ENCODE data around the gene CSNK1E.
A peak's percentile ranks its signal among the peaks of the same experiment; 100 is the strongest.

CSNK1E gene

DNA sequence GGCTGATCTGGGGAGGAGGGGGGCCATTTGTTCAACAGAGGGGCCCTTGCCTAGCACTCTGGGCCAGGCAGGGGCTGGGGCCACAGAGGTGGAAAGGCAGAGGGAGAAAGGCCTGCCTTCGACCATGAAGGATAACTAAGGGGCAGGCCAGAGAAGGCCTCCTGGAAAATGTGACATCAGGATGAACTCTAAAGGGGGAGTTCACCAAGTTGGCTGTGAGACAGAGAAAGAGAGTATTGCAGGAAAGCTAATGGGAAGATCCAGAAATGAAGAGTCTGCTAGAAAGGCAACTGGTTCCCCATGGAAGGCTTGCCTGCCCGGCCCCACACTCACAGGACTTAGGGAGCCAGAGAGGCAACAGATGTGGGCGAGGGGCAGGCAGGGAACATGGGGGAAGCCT is 16.3 kb downstream of the CSNK1E start:
- no peaks in the 10 kb centered on the region for H3K9me3 Mint-ChIP-seq
- peaks cover 24% of the 10 kb centered on the region for H3K4me1 Mint-ChIP-seq
- ATAC-seq (no peak), DNase-seq (no peak)
- H3K27me3 Mint-ChIP-seq: no peaks in the 10 kb centered on the region
- H3K4me3 Mint-ChIP-seq: no peak overlapping the region
- H3K27ac Mint-ChIP-seq: no peak overlapping the region

- peak overlapping the region in 1 of 2 donors; percentile 59 for H3K27ac Mint-ChIP-seq
- peaks cover 18% of the 10 kb centered on the region for H3K4me1 Mint-ChIP-seq
- DNase-seq (no peak), ATAC-seq (no peak)
- no peak overlapping the region for H3K4me3 Mint-ChIP-seq
- H3K27me3 Mint-ChIP-seq: no peaks in the 10 kb centered on the region
- no peaks in the 10 kb centered on the region for H3K9me3 Mint-ChIP-seq
These were observed 16.9 kb downstream of the CSNK1E start for GRCh38 chr22:38300197-38300945.

- DNase-seq (no peak), ATAC-seq (no peak)
- H3K4me3 Mint-ChIP-seq: no peak overlapping the region
- no peaks in the 10 kb centered on the region for H3K27me3 Mint-ChIP-seq
- no peaks in the 10 kb centered on the region for H3K9me3 Mint-ChIP-seq
- H3K27ac Mint-ChIP-seq: no peak overlapping the region
- H3K4me1 Mint-ChIP-seq: peaks cover 12% of the 10 kb centered on the region
These were observed 17.5 kb downstream of the CSNK1E start for GRCh38 chr22:38299770-38300102.

- H3K27me3 Mint-ChIP-seq: no peaks in the 10 kb centered on the region
- H3K27ac Mint-ChIP-seq: peak overlapping the region in 1 of 2 donors; percentile 28
- no peak overlapping the region for H3K4me3 Mint-ChIP-seq
- peak; percentile 72 for ATAC-seq
- no peaks in the 10 kb centered on the region for H3K9me3 Mint-ChIP-seq
- peak; percentile 38 to 43 for DNase-seq
- no peaks in the 10 kb centered on the region for H3K4me1 Mint-ChIP-seq
These were observed 18.8 kb downstream of the CSNK1E start for GRCh38 chr22:38298312-38299005.

DNA sequence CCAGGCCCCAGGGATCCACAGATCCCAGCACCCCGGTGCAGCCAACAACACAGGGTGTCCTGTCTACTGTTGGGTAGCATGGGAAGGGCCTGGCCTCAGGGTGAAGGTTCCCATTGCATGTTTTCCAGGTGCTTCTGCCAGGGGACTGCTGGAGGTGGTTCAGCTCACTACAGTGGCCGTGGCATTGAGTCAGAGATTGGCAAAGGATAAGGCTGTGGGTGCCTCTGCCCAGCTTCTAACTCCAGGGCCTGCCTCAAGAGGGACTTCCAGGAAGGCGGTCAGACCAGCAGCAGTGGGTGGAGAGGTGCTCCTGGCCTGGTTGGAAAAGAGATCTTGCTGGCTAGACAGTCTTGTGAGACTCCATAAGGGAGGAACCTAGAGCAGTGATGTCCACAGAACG is 20.9 kb downstream of the CSNK1E start:
- Mint-ChIP-seq H3K9me3 (no peaks in the 10 kb centered on the region), H3K27me3 (no peaks in the 10 kb centered on the region), H3K4me3 (no peak overlapping the region), H3K27ac (no peak overlapping the region), H3K4me1 (no peaks in the 10 kb centered on the region)
- ATAC-seq (no peak), DNase-seq (no peak)

DNA sequence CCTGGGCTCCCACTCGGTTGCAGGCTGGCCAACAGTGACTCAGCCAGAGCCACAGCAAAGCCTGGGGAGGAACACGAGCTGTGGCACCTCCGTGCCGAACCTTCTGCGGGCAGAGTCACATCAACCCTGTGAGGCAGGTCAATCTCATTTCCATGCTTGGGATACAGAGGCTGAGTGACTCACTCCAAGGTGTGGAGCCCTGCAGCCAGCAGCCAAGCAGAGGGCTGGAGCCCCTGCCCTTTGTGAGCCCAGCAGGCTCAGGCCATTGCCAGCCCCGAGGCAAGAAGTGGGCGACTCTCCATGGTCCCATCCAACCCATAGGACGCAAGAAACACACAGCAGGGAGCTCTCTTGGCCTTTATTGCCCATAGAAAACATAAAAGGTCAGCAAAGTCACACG is 21.4 kb downstream of the CSNK1E start:
- Mint-ChIP-seq H3K4me1 (no peaks in the 10 kb centered on the region), H3K27ac (peak overlapping the region in 1 of 2 donors; percentile 54), H3K9me3 (no peaks in the 10 kb centered on the region), H3K27me3 (no peaks in the 10 kb centered on the region), H3K4me3 (no peak overlapping the region)
- no peak for ATAC-seq
- DNase-seq: no peak

DNA sequence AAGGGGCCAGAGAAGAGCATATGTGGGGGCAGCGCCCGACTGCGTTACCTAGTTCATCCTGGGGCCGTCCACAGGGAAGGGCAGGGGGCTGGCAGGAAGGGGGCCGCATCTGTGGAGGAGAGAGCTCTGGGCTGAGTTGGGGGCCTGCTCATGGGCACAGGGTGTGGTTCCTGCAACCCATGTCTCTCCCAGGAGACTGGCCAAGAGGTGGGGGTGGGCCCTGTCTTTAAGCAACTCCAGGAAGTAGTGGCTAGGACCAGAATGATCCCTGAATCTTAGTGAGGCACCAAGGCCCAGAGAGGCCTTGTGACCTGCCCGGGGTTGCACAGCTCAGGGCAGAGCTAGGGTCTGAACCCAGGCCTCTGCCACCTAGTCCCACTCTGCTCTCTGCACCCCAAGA is 21.9 kb downstream of the CSNK1E start:
- no peaks in the 10 kb centered on the region for H3K4me1 Mint-ChIP-seq
- no peak overlapping the region for H3K27ac Mint-ChIP-seq
- no peak overlapping the region for H3K4me3 Mint-ChIP-seq
- H3K27me3 Mint-ChIP-seq: no peaks in the 10 kb centered on the region
- DNase-seq (no peak), ATAC-seq (no peak)
- H3K9me3 Mint-ChIP-seq: no peaks in the 10 kb centered on the region

DNA sequence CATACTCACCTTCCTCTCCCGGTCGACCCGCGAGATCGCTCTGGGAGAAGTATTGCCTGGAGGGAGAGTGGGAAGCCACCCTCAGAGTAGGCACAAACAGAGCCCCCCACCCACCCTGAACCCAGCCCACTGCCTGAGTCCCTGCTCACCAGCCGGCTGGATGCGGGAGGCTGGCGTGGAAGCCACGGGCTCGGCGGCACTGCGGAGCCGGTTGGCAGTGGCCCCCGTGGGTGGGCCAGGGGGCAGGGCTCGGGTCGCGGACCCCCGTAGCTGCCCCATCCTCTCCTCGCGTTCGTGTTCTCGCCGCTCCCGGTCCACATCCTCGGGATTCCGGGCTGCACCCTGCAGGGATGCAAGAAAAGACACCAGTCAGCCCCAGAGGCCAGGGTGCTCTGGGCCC is 23.0 kb downstream of the CSNK1E start:
- ATAC-seq: no peak
- Mint-ChIP-seq H3K9me3 (no peaks in the 10 kb centered on the region), H3K4me1 (no peaks in the 10 kb centered on the region), H3K27me3 (no peaks in the 10 kb centered on the region), H3K4me3 (no peak overlapping the region), H3K27ac (peak overlapping the region in 1 of 2 donors; percentile 5)
- no peak for DNase-seq

- DNase-seq: no peak
- Mint-ChIP-seq H3K4me1 (no peaks in the 10 kb centered on the region), H3K9me3 (no peaks in the 10 kb centered on the region), H3K27ac (no peak overlapping the region), H3K4me3 (no peak overlapping the region), H3K27me3 (no peaks in the 10 kb centered on the region)
- ATAC-seq: no peak
These were observed 24.5 kb downstream of the CSNK1E start for GRCh38 chr22:38292694-38293093.

- Mint-ChIP-seq H3K4me1 (no peaks in the 10 kb centered on the region), H3K27me3 (no peaks in the 10 kb centered on the region), H3K9me3 (no peaks in the 10 kb centered on the region), H3K27ac (peak overlapping the region; percentile 10 to 61), H3K4me3 (no peak overlapping the region)
- DNase-seq: no peak
- ATAC-seq: no peak
These were observed 25.9 kb downstream of the CSNK1E start for GRCh38 chr22:38291201-38291777.

DNA sequence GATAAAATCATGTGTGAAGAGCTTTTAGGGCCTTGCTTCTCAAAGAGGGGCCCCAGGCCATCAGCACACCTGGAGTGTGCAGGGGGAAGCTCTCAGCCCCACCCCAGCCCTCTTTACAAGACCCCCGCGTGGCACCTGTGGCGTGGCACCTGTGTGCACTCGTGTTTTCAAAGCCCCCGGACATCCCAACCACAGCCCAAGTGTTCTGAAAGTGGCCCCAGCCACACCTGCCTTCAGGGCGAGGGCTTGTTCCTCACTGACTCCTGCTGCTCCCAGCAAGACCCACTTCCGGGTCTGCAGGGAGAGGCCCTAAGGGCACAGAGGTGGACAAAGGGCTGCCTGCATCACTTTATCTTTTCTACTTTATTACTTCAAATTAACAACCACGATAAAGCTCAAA is 26.9 kb downstream of the CSNK1E start:
- Mint-ChIP-seq H3K4me1 (no peaks in the 10 kb centered on the region), H3K27ac (no peak overlapping the region), H3K9me3 (no peaks in the 10 kb centered on the region), H3K4me3 (no peak overlapping the region), H3K27me3 (no peaks in the 10 kb centered on the region)
- DNase-seq (no peak), ATAC-seq (no peak)

GRCh38 chr22:38289583-38290082 is 27.6 kb downstream of the CSNK1E start:
- no peak for ATAC-seq
- no peaks in the 10 kb centered on the region for H3K27me3 Mint-ChIP-seq
- no peaks in the 10 kb centered on the region for H3K4me1 Mint-ChIP-seq
- no peak for DNase-seq
- H3K4me3 Mint-ChIP-seq: no peak overlapping the region
- no peak overlapping the region for H3K27ac Mint-ChIP-seq
- no peaks in the 10 kb centered on the region for H3K9me3 Mint-ChIP-seq

DNA sequence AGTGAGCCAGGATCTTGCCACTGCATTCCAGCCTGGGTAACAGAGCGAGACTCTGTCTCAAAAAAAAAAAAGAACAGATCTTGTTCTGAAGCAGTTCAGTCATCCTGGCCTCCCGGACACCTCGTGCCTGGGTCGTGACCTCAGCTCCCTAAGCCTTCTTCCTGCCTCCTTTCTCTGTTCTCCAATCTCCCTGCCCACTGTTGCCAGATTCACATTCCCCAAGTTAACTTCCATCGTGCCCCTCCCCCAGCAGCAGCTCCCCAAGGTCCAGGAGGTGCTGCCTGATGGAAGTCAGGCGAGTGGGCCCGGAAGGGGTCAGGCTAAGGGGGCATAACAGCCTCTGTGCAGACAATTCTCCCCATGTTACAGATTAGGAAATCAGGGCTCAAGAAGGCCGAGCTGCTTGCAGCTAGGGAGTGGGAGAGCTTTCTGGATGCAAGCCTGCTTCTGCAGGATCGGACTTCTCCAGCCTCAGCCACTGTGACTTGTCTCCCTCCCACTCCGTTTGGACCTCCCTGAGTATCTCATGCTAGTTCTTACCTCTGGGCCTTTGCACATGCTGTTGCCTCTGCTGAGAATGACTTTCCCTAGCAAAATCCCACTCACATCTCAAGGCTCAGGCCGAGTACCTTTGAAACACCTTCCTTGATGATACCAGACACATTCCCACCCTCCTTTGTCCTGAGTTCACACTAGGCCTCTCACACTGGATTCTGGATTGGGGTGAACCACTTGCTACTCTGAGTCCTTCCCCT is 30.1 kb downstream of the CSNK1E start:
- no peaks in the 10 kb centered on the region for H3K9me3 Mint-ChIP-seq
- no peak overlapping the region for H3K27ac Mint-ChIP-seq
- no peaks in the 10 kb centered on the region for H3K27me3 Mint-ChIP-seq
- no peaks in the 10 kb centered on the region for H3K4me1 Mint-ChIP-seq
- DNase-seq: no peak
- ATAC-seq: no peak
- H3K4me3 Mint-ChIP-seq: no peak overlapping the region

- Mint-ChIP-seq H3K4me1 (no peaks in the 10 kb centered on the region), H3K9me3 (no peaks in the 10 kb centered on the region), H3K27ac (no peak overlapping the region), H3K4me3 (no peak overlapping the region), H3K27me3 (no peaks in the 10 kb centered on the region)
- DNase-seq (no peak), ATAC-seq (no peak)
These were observed 32.2 kb downstream of the CSNK1E start for GRCh38 chr22:38285018-38285417.

DNA sequence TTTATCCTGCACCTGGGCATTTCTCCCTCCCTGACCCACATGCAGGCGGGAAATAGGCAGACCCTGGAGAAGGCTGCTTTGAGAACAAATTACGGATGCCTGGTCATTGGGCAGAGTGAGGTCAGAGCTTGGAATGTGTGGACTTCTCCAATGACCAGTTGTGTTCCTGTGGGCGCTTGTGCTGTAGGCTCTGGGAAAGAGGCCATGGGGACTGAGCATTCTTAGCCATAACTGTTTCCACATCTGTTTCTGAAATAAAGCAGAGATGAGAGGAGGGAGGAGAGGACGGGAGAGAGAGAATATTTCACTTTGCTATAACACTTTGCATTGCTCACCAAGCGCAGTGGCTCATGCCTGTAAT is 33.2 kb downstream of the CSNK1E start:
- H3K4me1 Mint-ChIP-seq: no peaks in the 10 kb centered on the region
- no peak overlapping the region for H3K27ac Mint-ChIP-seq
- no peaks in the 10 kb centered on the region for H3K9me3 Mint-ChIP-seq
- no peaks in the 10 kb centered on the region for H3K27me3 Mint-ChIP-seq
- ATAC-seq: no peak
- H3K4me3 Mint-ChIP-seq: no peak overlapping the region
- DNase-seq: no peak

- Mint-ChIP-seq H3K4me1 (no peaks in the 10 kb centered on the region), H3K9me3 (no peaks in the 10 kb centered on the region), H3K4me3 (no peak overlapping the region), H3K27ac (no peak overlapping the region), H3K27me3 (peaks cover 1% of the 10 kb centered on the region)
- DNase-seq (no peak), ATAC-seq (no peak)
These were observed 34.8 kb downstream of the CSNK1E start for GRCh38 chr22:38282397-38282796.

Data from stimulated activated naive CD8-positive, alpha-beta T cell treated with anti-CD3 and anti-CD28 coated beads, Interleukin-15, amount 100 ng/mL, for 72 hours (primary cell).